ENCODE results near the gene RABGAP1L. TPM values are rescaled to one million over a fixed set of nuclear protein-coding genes. Genes with fewer than 3 reads are reported as not detected.

Gene RABGAP1L
- total RNA-seq, 6 donors from 2014 or later: 41.3 to 229 (median 85.3) TPM

DNA sequence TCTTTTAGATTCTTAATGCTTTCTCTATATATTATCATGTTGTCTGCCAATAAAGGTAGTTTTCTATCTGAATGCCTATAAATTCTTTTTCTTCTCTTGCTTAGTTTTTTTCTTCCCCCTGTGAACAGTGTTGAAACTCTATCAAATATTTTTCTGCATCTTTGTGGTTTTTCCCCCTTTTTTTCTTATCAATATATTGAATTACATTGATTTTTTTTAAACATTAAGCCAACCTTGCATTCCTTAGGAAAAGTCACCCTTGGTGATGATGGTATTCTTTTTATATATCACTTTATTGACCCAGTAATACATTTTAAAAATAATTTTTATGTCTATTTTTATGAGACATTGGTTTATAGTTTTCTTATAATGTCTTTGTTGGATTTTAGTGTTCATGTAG lies 131.7 kb downstream of the RABGAP1L start:
- ATAC-seq (ENCODE audit: low FRiP score in 2 of 2): no peak
- Histone ChIP-seq H3K9me3 (no peaks in the 10 kb centered on the region), H3K27me3 (no peaks in the 10 kb centered on the region), H3K4me1 (no peaks in the 10 kb centered on the region), H3K36me3 (peaks cover 0 to 25% (median 4%) of the 10 kb centered on the region in 4 donors), H3K27ac (no peak overlapping the region), H3K4me3 (no peak overlapping the region)
- DNase-seq: no peak
- TF ChIP-seq POLR2A (IDR thresholded peaks at IDR 0.05) (no peak), EP300 (IDR thresholded peaks at IDR 0.05) (no peak), POLR2AphosphoS5 (IDR thresholded peaks at IDR 0.05) (no peak)
- TF ChIP-seq, protein P1, sequence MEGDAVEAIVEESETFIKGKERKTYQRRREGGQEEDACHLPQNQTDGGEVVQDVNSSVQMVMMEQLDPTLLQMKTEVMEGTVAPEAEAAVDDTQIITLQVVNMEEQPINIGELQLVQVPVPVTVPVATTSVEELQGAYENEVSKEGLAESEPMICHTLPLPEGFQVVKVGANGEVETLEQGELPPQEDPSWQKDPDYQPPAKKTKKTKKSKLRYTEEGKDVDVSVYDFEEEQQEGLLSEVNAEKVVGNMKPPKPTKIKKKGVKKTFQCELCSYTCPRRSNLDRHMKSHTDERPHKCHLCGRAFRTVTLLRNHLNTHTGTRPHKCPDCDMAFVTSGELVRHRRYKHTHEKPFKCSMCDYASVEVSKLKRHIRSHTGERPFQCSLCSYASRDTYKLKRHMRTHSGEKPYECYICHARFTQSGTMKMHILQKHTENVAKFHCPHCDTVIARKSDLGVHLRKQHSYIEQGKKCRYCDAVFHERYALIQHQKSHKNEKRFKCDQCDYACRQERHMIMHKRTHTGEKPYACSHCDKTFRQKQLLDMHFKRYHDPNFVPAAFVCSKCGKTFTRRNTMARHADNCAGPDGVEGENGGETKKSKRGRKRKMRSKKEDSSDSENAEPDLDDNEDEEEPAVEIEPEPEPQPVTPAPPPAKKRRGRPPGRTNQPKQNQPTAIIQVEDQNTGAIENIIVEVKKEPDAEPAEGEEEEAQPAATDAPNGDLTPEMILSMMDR (IDR thresholded peaks at IDR 0.05): no peak

DNA sequence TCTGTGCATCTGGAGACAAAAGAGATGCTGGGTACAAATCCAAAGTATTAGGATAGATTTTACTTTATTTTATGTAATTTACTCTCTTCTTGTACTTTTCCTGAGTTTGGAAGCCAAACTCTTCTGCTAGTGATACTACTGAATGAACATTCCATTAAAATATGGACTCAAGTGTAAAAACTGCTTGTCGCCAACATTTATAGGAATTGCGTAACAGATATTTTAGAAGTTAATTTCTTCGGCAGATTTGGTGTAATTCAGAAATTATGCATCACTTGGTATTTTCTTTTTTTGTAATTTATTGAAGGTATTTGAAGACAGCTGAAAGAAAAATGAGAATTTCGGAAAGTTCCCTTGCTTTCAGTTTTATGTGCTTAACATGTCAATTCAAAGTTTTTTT lies 137.0 kb downstream of the RABGAP1L start:
- H3K4me3 ChIP-seq: no peak overlapping the region
- DNase-seq (no peak), ATAC-seq (ENCODE audit: low FRiP score in 2 of 2) (no peak)
- H3K9me3 ChIP-seq: peaks cover 2 to 6% (median 5%) of the 10 kb centered on the region in 4 donors
- TF ChIP-seq EP300 (IDR thresholded peaks at IDR 0.05) (no peak), POLR2AphosphoS5 (IDR thresholded peaks at IDR 0.05) (no peak), POLR2A (IDR thresholded peaks at IDR 0.05) (no peak)
- TF ChIP-seq, protein P1 (IDR thresholded peaks at IDR 0.05): no peak
- no peaks in the 10 kb centered on the region for H3K27me3 ChIP-seq
- H3K4me1 ChIP-seq: no peaks in the 10 kb centered on the region
- peaks cover 0 to 7% (median 3%) of the 10 kb centered on the region in 4 donors for H3K36me3 ChIP-seq
- no peak overlapping the region for H3K27ac ChIP-seq
- WGBS, 2 donors: 89 to 93% methylated on average over 4 of the region's 4 CpGs

- no peak for ATAC-seq (ENCODE audit: low FRiP score in 2 of 2)
- peaks cover 0 to 5% (median 2%) of the 10 kb centered on the region in 4 donors for H3K36me3 ChIP-seq
- no peaks in the 10 kb centered on the region for H3K4me1 ChIP-seq
- no peaks in the 10 kb centered on the region for H3K27me3 ChIP-seq
- peaks cover 3 to 10% (median 7%) of the 10 kb centered on the region in 4 donors for H3K9me3 ChIP-seq
- H3K27ac ChIP-seq: no peak overlapping the region
- TF ChIP-seq POLR2AphosphoS5 (IDR thresholded peaks at IDR 0.05) (no peak), EP300 (IDR thresholded peaks at IDR 0.05) (no peak), POLR2A (IDR thresholded peaks at IDR 0.05) (no peak)
- TF ChIP-seq, protein P1 (IDR thresholded peaks at IDR 0.05): no peak
- DNase-seq: no peak
- no peak overlapping the region for H3K4me3 ChIP-seq
- WGBS, 2 donors: 83 to 93% methylated on average over 10 of the region's 10 CpGs
Observed at GRCh38 chr1:174297351-174297750, 138.0 kb downstream of the RABGAP1L start.

DNA sequence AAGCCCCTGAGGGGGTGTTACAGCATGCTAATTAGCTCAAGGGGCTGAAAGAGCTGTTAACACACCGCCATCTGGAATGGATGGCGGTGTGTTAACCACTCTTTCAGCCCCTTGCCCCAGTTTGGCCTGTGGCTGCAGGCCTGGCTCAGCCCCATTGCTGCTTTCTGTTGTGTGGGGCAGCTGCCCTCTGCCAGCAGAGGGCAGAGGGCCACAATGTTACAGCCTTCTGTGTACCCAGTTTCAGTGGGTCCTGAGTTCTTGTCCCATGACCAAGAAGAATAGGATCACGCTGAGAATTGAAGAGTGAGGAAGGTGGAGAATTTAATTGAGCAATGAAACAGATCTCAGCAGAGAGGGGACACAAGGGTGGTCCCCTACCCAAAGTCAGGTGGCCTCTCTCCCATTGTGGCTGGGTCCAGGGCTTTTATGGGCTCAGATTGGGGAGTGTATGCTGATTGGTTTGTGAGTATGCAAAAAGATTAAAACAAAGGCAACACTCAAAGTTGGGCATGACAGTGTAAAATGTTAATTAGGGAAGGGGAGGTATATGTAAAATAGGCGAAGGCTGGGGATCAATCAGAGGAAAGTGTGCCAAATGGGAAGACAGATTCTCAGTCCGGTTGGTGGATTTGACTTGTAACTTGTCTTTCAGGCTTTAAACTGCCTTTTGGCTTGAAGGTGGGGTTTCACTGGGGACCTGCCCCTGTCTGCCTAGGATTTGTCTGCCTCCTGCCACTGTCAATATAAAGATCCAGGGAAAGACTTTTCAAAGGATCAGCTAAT lies 142.2 kb downstream of the RABGAP1L start:
- WGBS, 2 donors: 89 to 97% methylated on average over 3 to 5 of the region's 5 CpGs
- no peak overlapping the region for H3K4me3 ChIP-seq
- no peak overlapping the region for H3K27ac ChIP-seq
- DNase-seq: no peak
- H3K27me3 ChIP-seq: no peaks in the 10 kb centered on the region
- no peak for ATAC-seq (ENCODE audit: low FRiP score in 2 of 2)
- peaks cover 3 to 10% (median 7%) of the 10 kb centered on the region in 4 donors for H3K9me3 ChIP-seq
- H3K36me3 ChIP-seq: peaks cover 0 to 10% (median 7%) of the 10 kb centered on the region in 4 donors
- H3K4me1 ChIP-seq: no peaks in the 10 kb centered on the region
- no peak for TF ChIP-seq POLR2AphosphoS5 (IDR thresholded peaks at IDR 0.05)

- peaks cover 0 to 14% (median 4%) of the 10 kb centered on the region in 4 donors for H3K36me3 ChIP-seq
- no peak overlapping the region for H3K4me3 ChIP-seq
- peaks cover 0 to 15% (median 5%) of the 10 kb centered on the region in 4 donors for H3K9me3 ChIP-seq
- ATAC-seq (ENCODE audit: low FRiP score in 2 of 2): no peak
- no peak overlapping the region for H3K27ac ChIP-seq
- no peak for DNase-seq
- no peak for TF ChIP-seq POLR2AphosphoS5 (IDR thresholded peaks at IDR 0.05)
- TF ChIP-seq, protein P1 (IDR thresholded peaks at IDR 0.05): no peak
- TF ChIP-seq EP300 (IDR thresholded peaks at IDR 0.05): no peak
- H3K4me1 ChIP-seq: no peaks in the 10 kb centered on the region
- no peaks in the 10 kb centered on the region for H3K27me3 ChIP-seq
Observed at GRCh38 chr1:174308604-174309003, 149.3 kb downstream of the RABGAP1L start.
